Right lobe of liver (tissue), 6 donors: ENCODE data around the gene TENM4. TPM values are rescaled to one million over a fixed set of nuclear protein-coding genes. Genes with fewer than 3 reads are reported as not detected.

Experiments used
- ATAC-seq, 4 donors: fragments of 200-7000 bp; cut with Tn5 transposase; one replicate each; pipeline ENCODE4 v1.9.1; 2020; ENCODE audit warnings: mild to moderate bottlenecking in 4 of 4, moderate library complexity in 4 of 4
- DNase-seq, 3 donors: peaks; one replicate each; pipeline ENCODE4 v3.0.0-alpha.2; 2020
- H3K27ac ChIP-seq, 3 donors: fragments of 200-600 bp; one replicate each; pipeline ENCODE4 v1.8.0; 2022
- H3K27me3 ChIP-seq, 2 donors: fragments of 200-600 bp; one replicate each; pipeline ENCODE4 v1.8.0; 2022
- H3K36me3 ChIP-seq, 4 donors: fragments of 200-600 bp; sonication (generic) in 1 of 4; one replicate each; pipeline versions ENCODE4 v1.5.1 to v1.8.0; 2017 to 2022; ENCODE audit warnings: control low read depth in 1 of 4
- H3K4me1 ChIP-seq, 4 donors: fragments of 200-600 bp; sonication (generic) in 1 of 4; one replicate each; pipeline versions ENCODE4 v1.5.1 to v1.8.0; 2017 to 2022; ENCODE audit warnings: control low read depth in 1 of 4
- H3K4me3 ChIP-seq, 3 donors: fragments of 200-600 bp; one replicate each; pipeline ENCODE4 v1.8.0; 2022
- H3K9me3 ChIP-seq, 4 donors: fragments of 200-600 bp; sonication (generic) in 1 of 4; one replicate each; pipeline versions ENCODE4 v1.5.1 to v1.8.0; 2017 to 2022; ENCODE audit warnings: control low read depth in 1 of 4
- POLR2A ChIP-seq: fragments of 450-650 bp; IDR thresholded peaks from one replicate; pipeline ENCODE4 v1.6.1; 2017; ENCODE audit warnings: antibody characterized with exemption, mild to moderate bottlenecking
- WGBS: methylation state at CpG from one replicate; pipeline ENCODE4 v1.1.6; 2018; ENCODE audit warnings: low coverage, low lambda C conversion rate; ENCODE audit not compliant: insufficient coverage; ENCODE audit errors: missing lambda C conversion rate; 5-methylcytosine and 5-hydroxymethylcytosine counted together
- intact Hi-C, 2 donors: fragments of 100-400 bp; cut with DNase I; formaldehyde crosslinking; loops; one replicate each; pipeline versions ENCODE4 v1.11.2 to v1.14.1; 2022
- total RNA-seq, 6 experiments: library from RNA; depleted of rRNA in 2 of 6; stranded (reverse); fragments of >200 nt in 2 of 6; fragmentation: NEBNext Ultra II Directional in 3 of 6; extraction: Animal tissue kit (Norgen Biotek cat#: 25700) in 3 of 6; gene quantifications; one replicate each; pipeline versions ENCODE4 v1.1.0 to v1.2.4, GENCODE V29; 2016 to 2023
- TF ChIP-seq, protein P1 (sequence below), 4 donors: fragments of 200-600 bp in 3 of 4; fragments of 450-650 bp in 1 of 4; IDR thresholded peaks; one replicate each; pipeline versions ENCODE4 v1.5.1 to v1.8.0; 2016 to 2022; ENCODE audit warnings: antibody characterized with exemption in 4 of 4, mild to moderate bottlenecking in 2 of 4
- donor health status: DM: no; HTN: yes; CAD: no.
- donor health status: DM: no; HTN: no; CAD: no.
- donor health status: DM: no; HTN: no; CAD: no.
- donor health status: DM: no; HTN: yes; CAD: no.
- donor health status: DM: no; HTN: yes; CAD: no.

The TENM4 gene
- total RNA-seq, 6 experiments from 2014 or later: 0.04 to 0.58 (median 0.14) TPM; not detected in 2

DNA sequence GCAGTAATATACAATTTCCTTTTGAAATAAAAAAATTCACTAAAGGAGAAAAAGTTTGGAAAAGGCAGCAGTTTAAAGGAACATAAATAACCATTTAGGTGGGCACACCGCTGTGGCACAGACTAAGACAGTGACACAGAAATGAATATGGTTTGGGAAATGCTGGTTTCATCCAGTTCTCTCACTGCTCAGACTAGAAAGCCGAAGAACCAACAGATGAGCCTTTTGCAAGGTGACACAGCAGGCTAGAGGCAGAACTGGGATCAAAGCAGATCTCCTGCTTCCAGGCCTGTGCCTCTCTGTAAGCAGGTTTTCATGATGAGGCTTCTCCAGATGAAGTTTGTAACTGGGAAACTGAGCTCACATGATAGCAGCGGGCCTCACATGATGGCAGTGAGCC, 486.1 kb downstream of the TENM4 start:
- no peaks in the 10 kb centered on the region for H3K9me3 ChIP-seq
- TF ChIP-seq, protein P1, sequence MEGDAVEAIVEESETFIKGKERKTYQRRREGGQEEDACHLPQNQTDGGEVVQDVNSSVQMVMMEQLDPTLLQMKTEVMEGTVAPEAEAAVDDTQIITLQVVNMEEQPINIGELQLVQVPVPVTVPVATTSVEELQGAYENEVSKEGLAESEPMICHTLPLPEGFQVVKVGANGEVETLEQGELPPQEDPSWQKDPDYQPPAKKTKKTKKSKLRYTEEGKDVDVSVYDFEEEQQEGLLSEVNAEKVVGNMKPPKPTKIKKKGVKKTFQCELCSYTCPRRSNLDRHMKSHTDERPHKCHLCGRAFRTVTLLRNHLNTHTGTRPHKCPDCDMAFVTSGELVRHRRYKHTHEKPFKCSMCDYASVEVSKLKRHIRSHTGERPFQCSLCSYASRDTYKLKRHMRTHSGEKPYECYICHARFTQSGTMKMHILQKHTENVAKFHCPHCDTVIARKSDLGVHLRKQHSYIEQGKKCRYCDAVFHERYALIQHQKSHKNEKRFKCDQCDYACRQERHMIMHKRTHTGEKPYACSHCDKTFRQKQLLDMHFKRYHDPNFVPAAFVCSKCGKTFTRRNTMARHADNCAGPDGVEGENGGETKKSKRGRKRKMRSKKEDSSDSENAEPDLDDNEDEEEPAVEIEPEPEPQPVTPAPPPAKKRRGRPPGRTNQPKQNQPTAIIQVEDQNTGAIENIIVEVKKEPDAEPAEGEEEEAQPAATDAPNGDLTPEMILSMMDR (IDR thresholded peaks at IDR 0.05): no peak
- TF ChIP-seq POLR2A: no peak
- H3K27me3 ChIP-seq: no peaks in the 10 kb centered on the region
- WGBS: 79% methylated on average over 2 of the region's 3 CpGs
- no peaks in the 10 kb centered on the region for H3K36me3 ChIP-seq
- ATAC-seq: no peak
- no peak overlapping the region for H3K4me3 ChIP-seq
- no peak for DNase-seq
- no peak overlapping the region for H3K27ac ChIP-seq
- no peaks in the 10 kb centered on the region for H3K4me1 ChIP-seq
- intact Hi-C loops: no loop called here

DNA sequence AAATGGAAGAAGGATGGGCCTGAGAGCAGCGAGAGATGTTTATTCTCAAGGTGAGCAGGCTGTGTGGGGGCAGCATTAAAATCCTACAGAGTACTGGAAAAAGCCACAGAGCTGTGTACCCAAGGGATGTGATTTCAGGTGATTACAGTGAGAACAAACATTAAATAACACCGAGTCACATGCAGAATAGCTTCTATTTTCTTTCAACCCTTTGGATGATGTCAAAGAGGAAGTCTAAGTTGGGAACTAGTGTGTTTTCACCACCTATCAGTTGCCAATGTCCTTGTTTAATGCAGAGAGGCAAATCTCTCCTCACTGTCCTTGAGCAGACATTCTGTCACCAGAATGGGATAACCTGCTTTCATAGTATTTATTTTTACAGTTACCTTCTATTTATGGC, 486.6 kb downstream of the TENM4 start:
- H3K27me3 ChIP-seq: no peaks in the 10 kb centered on the region
- H3K9me3 ChIP-seq: no peaks in the 10 kb centered on the region
- no peak for DNase-seq
- no peak for ATAC-seq
- H3K4me1 ChIP-seq: no peaks in the 10 kb centered on the region
- intact Hi-C loops: no loop called here
- WGBS: 50% methylated on average over 2 of the region's 2 CpGs
- H3K36me3 ChIP-seq: no peaks in the 10 kb centered on the region
- TF ChIP-seq, protein P1 (IDR thresholded peaks at IDR 0.05): no peak
- TF ChIP-seq POLR2A: no peak
- no peak overlapping the region for H3K4me3 ChIP-seq
- no peak overlapping the region for H3K27ac ChIP-seq

DNA sequence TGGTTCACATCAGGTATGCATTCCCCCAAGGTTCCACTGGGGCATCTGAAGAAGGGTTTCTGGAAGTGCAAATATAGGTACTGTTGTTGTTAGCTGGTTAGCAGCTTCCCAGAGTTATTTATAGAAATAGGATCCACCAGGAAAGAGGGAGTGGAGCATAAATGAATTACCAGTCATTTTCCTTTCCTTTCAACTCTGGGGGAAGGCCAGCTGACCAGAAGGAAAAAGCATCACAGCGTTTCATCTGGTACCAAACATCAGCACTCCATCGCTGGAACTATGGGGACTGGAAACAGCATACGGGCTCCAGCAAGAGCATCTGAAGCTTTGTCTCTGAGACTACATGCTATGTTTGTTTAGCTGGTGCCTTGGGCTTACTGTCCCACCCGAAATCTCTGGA, 487.9 kb downstream of the TENM4 start:
- H3K36me3 ChIP-seq: no peaks in the 10 kb centered on the region
- DNase-seq (no peak), ATAC-seq (no peak)
- TF ChIP-seq, protein P1 (IDR thresholded peaks at IDR 0.05): no peak
- TF ChIP-seq POLR2A: no peak
- H3K4me1 ChIP-seq: no peaks in the 10 kb centered on the region
- WGBS: 38% methylated on average over 4 of the region's 4 CpGs
- H3K9me3 ChIP-seq: no peaks in the 10 kb centered on the region
- no peak overlapping the region for H3K4me3 ChIP-seq
- no peaks in the 10 kb centered on the region for H3K27me3 ChIP-seq
- H3K27ac ChIP-seq: no peak overlapping the region
- intact Hi-C loops: no loop called here

DNA sequence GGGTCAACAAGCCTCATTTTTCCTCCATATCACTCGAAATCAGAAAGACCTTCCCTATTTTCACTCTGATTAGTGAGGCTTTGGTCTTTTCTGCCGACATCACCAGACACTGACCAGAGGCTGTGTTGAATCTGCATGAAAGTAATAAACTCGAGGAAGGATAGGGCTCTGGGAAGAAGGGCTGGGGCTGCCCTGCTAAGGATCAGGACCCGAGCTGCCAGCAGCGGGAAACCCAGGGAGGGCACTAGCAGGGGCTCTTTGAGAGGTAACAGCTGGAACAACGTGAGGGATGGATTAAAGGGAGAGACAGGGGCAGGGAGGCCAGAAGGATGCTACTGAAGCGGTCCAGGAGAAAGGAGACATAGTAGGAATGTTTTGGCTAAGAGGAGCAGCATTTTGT, 488.7 kb downstream of the TENM4 start:
- Histone ChIP-seq H3K4me3 (no peak overlapping the region), H3K4me1 (no peaks in the 10 kb centered on the region), H3K9me3 (no peaks in the 10 kb centered on the region), H3K36me3 (no peaks in the 10 kb centered on the region), H3K27me3 (no peaks in the 10 kb centered on the region), H3K27ac (no peak overlapping the region)
- DNase-seq (no peak), ATAC-seq (no peak)
- 48% methylated on average over 6 of the region's 7 CpGs for WGBS
- TF ChIP-seq, protein P1 (IDR thresholded peaks at IDR 0.05): no peak
- TF ChIP-seq POLR2A: no peak
- intact Hi-C loops: no loop called here
